HTERT RPE-1 (cell line): ENCODE measurements around the gene TMPRSS2.

Experiments used
- in situ Hi-C: fragments of 300-500 bp; cut with MboI; formaldehyde crosslinking; loops from 4 replicates; pipeline ENCODE4 v1.14.3; 2020; ENCODE audit warnings: low sequenced_read_pairs

TMPRSS2 gene

GRCh38 chr21:41451753-41452676 is 55.9 kb downstream of the TMPRSS2 start:
- in situ Hi-C loops: no loop called here

DNA sequence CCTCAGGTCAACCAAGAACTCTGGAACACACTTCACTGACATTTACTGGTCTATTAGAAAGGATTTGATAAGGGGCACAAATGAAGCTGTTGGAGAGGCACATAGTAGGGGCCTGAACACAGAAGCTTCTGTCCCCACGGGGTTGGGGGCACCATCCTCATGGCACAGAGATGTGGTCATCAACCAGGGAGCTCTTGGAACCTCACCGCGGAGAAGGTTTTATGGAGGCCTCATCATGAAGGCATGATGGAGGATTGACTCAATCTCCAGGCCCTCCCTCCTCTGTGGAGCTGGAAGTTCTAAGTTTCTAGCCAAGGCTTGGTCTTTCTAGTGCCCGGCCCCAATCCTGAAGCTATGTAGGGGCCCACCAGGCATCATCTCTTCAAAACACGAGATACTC is 58.3 kb downstream of the TMPRSS2 start:
- in situ Hi-C loops: no loop called here

- in situ Hi-C loops: no loop called here
Measured at GRCh38 chr21:41447356-41447755, 60.6 kb downstream of the TMPRSS2 start.

DNA sequence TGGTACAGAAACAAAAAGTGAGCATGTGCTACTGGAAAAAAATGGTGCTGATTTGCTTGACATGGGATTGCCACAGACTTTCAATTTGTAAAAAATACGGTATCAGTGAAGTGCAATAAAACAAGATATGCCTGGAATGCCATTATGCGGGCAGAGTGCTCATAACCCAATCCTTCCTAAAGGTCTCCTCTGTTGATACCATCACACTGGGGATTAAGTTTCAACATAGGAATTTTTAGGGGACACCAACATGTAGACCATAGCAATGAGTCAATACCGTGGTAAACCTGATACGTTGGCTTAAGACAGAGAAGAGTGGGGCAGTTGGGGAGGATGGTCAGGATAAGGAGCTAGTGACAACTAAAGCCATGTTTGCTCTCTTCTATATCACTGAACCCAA is 61.4 kb downstream of the TMPRSS2 start:
- in situ Hi-C loops: no loop called here

GRCh38 chr21:41445465-41445862 is 62.5 kb downstream of the TMPRSS2 start:
- in situ Hi-C loops: no loop called here

GRCh38 chr21:41444703-41445464 is 63.1 kb downstream of the TMPRSS2 start:
- in situ Hi-C loops: no loop called here

DNA sequence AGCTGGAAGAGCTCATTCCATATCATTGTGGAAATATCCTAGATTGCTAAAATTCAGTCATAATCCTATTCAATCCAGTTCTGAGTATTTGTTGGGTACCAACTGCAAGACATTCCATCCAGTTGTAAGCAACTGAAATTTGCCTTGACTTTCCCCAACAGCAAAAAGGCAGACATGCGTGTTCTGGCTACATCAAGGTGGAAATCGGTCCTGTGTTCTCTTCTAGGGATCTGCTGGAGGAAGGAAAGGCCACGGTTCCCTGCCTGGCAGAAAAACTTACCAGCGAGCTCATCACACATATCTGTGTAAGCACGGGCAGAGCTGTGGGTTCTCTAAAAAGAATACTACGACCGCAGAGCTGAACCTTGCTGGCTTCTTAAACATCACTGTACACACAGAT is 64.4 kb downstream of the TMPRSS2 start:
- in situ Hi-C loops: no loop called here

DNA sequence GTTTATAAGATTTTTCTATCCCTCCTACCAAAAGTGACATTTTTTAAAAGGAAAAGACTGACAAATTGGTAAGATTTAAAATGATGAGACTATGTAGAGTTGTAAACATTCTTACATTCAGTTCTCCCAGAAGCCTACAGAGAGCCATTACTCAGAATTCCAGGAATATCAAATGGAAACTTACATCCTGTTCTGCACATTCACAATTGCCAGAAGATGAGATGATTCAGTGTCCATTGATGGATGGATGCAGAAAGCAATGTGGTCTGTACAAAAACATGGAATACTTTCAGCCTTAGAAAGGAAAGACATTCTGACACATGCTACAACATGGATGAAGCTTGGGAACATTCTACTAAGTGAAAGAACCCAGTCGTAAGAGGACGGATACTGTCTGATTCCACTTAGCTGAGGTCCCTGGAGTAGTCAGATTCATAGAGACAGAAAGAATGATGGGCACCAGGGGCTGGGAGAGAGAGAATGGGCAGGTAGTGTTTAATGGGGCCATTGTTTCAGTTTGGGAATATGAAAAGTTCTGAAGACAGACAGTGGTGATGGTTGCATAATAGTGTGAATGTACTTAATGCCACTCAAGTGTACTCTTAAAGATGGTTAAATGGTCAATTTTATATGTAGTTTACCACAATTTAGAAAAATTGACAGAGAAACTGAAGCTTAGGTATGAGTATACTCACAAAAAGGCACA is 65.3 kb downstream of the TMPRSS2 start:
- in situ Hi-C loops: no loop called here

- in situ Hi-C loops: no loop called here
Measured at GRCh38 chr21:41441546-41441945, 66.4 kb downstream of the TMPRSS2 start.

GRCh38 chr21:41439248-41439647 is 68.7 kb downstream of the TMPRSS2 start:
- in situ Hi-C loops: no loop called here

GRCh38 chr21:41438425-41439113 is 69.4 kb downstream of the TMPRSS2 start:
- in situ Hi-C loops: no loop called here

GRCh38 chr21:41437729-41438128 is 70.2 kb downstream of the TMPRSS2 start:
- in situ Hi-C loops: no loop called here

- in situ Hi-C loops: no loop called here
Measured at GRCh38 chr21:41435706-41436105, 72.3 kb downstream of the TMPRSS2 start.

GRCh38 chr21:41433566-41433965 is 74.4 kb downstream of the TMPRSS2 start:
- in situ Hi-C loops: no loop called here

GRCh38 chr21:41432562-41433460 is 75.1 kb downstream of the TMPRSS2 start:
- in situ Hi-C loops: no loop called here

DNA sequence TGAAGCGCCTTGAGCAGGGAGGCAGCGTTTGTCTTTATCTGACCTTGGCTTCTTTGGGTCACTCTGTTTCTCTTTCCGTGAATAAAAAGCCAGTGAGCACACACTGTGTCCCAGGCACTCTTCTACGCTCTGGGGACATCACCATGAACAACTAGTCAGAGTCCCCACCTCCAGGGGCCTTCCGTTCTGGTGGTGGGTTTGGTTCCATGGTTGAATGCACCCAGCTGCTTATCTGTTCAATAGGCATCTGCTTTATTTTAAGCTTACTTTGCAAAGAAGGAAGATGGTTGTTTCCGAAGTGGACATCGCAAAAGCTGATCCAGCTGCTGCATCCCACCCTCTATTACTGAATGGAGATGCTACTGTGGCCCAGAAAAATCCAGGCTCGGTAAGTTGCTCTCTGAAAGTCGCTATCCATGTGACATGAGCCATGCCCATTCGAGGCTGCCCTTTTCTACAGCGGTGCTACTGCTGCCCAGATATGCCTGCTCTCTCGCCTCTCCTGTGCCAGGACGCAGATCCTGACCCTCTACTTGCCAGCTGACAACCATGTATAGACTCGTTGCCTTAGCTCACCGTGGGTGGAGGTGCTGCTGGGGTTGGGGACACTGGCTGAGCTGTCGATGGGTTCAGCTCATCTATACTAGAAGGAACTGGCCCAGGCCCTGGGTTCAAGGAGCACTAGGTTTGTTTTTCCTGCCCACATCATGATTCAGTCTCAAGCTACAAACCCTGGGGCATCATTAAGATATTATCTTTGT is 76.0 kb downstream of the TMPRSS2 start:
- in situ Hi-C loops: no loop called here

GRCh38 chr21:41429925-41430491 is 78.0 kb downstream of the TMPRSS2 start:
- in situ Hi-C loops: no loop called here

- in situ Hi-C loops: no loop called here
Measured at GRCh38 chr21:41429305-41429704, 78.7 kb downstream of the TMPRSS2 start.

- in situ Hi-C loops: no loop called here
Measured at GRCh38 chr21:41428847-41429246, 79.1 kb downstream of the TMPRSS2 start.
